SK-N-SH treated with all-trans-retinoic acid at 6 μM for 48 hours (cell line): Measurements from ENCODE around the gene MEF2B.

Experiments
- ATAC-seq: fragments of 200-7000 bp; cut with Tn5 transposase; 3 replicates; pipeline ENCODE4 v1.9.1; 2020; ENCODE audit warnings: mild to moderate bottlenecking, moderate library complexity
- ARNTL ChIP-seq: fragments of 450-650 bp; formaldehyde crosslinking; IDR thresholded peaks from 2 replicates; pipeline ENCODE4 v1.5.0; 2020; ENCODE audit warnings: low read depth, mild to moderate bottlenecking, moderate library complexity, borderline replicate concordance
- BACH2 ChIP-seq: fragments of 250-450 bp; sonication (Bioruptor Pico); IDR thresholded peaks from 2 replicates; pipeline ENCODE4 v1.9.0; 2021; ENCODE audit warnings: mild to moderate bottlenecking, borderline replicate concordance
- CSDC2 ChIP-seq: fragments of 250-450 bp; sonication (Bioruptor Pico); IDR thresholded peaks from 2 replicates; pipeline ENCODE4 v1.5.0; 2020; ENCODE audit warnings: mild to moderate bottlenecking, moderate library complexity
- ESRRG ChIP-seq: fragments of 250-450 bp; sonication (Bioruptor Pico); IDR thresholded peaks from 2 replicates; pipeline ENCODE4 v1.6.1; 2021; ENCODE audit warnings: mild to moderate bottlenecking
- GLIS3 ChIP-seq: fragments of 250-450 bp; sonication (Bioruptor Pico); IDR thresholded peaks from 2 replicates; pipeline ENCODE4 v1.5.0; 2020; ENCODE audit warnings: mild to moderate bottlenecking, moderate library complexity
- ISL1 ChIP-seq: fragments of 250-450 bp; sonication (Bioruptor Pico); IDR thresholded peaks from 2 replicates; pipeline ENCODE4 v2.1.2; 2022; ENCODE audit warnings: mild to moderate bottlenecking, moderate library complexity
- OSR1 ChIP-seq: fragments of 250-450 bp; sonication (Bioruptor Pico); IDR thresholded peaks from 2 replicates; pipeline ENCODE4 v1.8.0; 2022; ENCODE audit warnings: moderate library complexity, mild to moderate bottlenecking, inconsistent platforms
- PPARA ChIP-seq: fragments of 250-450 bp; sonication (Bioruptor Pico); IDR thresholded peaks from 2 replicates; pipeline ENCODE4 v1.5.0; 2020; ENCODE audit warnings: mild to moderate bottlenecking, borderline replicate concordance
- RARB ChIP-seq: fragments of 250-450 bp; sonication (Bioruptor Pico); IDR thresholded peaks from 2 replicates; pipeline ENCODE4 v1.8.0; 2021; ENCODE audit warnings: mild to moderate bottlenecking, moderate library complexity
- SNAI2 ChIP-seq: fragments of 250-450 bp; sonication (Bioruptor Pico); IDR thresholded peaks from 2 replicates; pipeline ENCODE4 v1.5.0; 2020; ENCODE audit warnings: mild to moderate bottlenecking, moderate library complexity
- TCF4 ChIP-seq: fragments of 250-450 bp; sonication (Bioruptor Pico); IDR thresholded peaks from 2 replicates; pipeline ENCODE4 v1.8.0; 2021; ENCODE audit warnings: mild to moderate bottlenecking, moderate library complexity, borderline replicate concordance
- TOX ChIP-seq: fragments of 250-450 bp; sonication (Bioruptor Pico); IDR thresholded peaks from 2 replicates; pipeline ENCODE4 v1.8.0; 2021; ENCODE audit warnings: mild to moderate bottlenecking, moderate library complexity, borderline replicate concordance
- ZC3H10 ChIP-seq: fragments of 250-450 bp; sonication (Bioruptor Pico); IDR thresholded peaks from 2 replicates; pipeline ENCODE4 v1.5.1; 2021; ENCODE audit warnings: mild to moderate bottlenecking, moderate library complexity
- ZFP30 ChIP-seq: fragments of 450-650 bp; formaldehyde crosslinking; IDR thresholded peaks from 2 replicates; pipeline ENCODE4 v1.5.0; 2022; ENCODE audit warnings: mild to moderate bottlenecking, moderate library complexity
- ZNF70 ChIP-seq: fragments of 450-650 bp; formaldehyde crosslinking; IDR thresholded peaks from 2 replicates; pipeline ENCODE4 v1.5.0; 2020; ENCODE audit warnings: mild to moderate bottlenecking, moderate library complexity
- TF ChIP-seq, protein P1 (sequence below): fragments of 250-450 bp; sonication (Bioruptor Pico); IDR thresholded peaks from 2 replicates; pipeline ENCODE4 v1.8.0; 2020; ENCODE audit warnings: mild to moderate bottlenecking, moderate library complexity, borderline replicate concordance
- TF ChIP-seq, protein P2 (sequence below): fragments of 250-450 bp; sonication (Bioruptor Pico); IDR thresholded peaks from 2 replicates; pipeline ENCODE4 v1.5.1; 2020; ENCODE audit warnings: low read depth, mild to moderate bottlenecking, moderate library complexity
- TF ChIP-seq, protein P3 (sequence below): fragments of 250-450 bp; sonication (Bioruptor Pico); IDR thresholded peaks from 2 replicates; pipeline ENCODE4 v1.8.0; 2021; ENCODE audit warnings: low read depth, mild to moderate bottlenecking, moderate library complexity, borderline replicate concordance
- TF ChIP-seq, protein P4 (sequence below): fragments of 250-450 bp; sonication (Bioruptor Pico); IDR thresholded peaks from 2 replicates; pipeline ENCODE4 v1.5.0; 2020; ENCODE audit warnings: mild to moderate bottlenecking, moderate library complexity

Gene MEF2B

DNA sequence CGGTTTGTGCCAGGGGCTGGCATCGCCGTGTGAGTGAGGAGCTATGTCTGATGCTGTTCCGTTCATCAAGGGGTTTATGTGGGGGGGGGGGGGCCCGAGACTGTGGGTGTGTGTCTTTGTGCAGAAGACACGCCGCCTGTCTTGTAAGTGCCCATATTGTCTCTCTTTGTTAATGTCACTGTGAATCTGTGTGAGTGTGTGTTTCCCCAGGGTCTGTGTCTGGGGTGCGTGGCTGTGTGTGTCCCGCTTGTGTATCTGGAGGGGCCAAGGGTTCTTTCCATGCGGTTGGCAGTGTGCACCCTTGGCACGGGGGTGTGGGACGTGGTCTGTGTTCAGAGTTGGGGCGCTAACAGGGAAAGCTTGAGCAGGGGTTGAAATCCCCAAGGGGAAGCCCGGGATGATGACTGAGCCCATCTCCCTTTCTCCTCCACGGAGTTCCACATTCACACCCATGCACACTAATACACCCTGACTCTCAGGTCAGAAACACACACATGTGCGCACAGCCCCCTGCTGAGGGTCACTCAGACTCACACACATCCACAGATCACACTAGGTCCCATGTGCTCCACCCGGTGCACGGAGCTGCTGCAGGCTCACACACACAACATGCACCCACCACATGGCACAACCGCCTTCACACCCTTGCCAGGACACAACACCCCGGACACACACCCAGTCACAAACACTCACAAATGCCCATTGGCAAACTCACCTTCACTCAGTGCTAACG is 43.5 kb upstream of the MEF2B start:
- no peak for ATAC-seq
- TF ChIP-seq OSR1 (no peak), ZC3H10 (CRISPR knock-in tag) (no peak), TCF4 (no peak), TOX (CRISPR knock-in tag) (no peak), RARB (CRISPR knock-in tag) (no peak), ZNF70 (CRISPR knock-in tag) (no peak), SNAI2 (CRISPR knock-in tag) (no peak)
- TF ChIP-seq, protein P1, sequence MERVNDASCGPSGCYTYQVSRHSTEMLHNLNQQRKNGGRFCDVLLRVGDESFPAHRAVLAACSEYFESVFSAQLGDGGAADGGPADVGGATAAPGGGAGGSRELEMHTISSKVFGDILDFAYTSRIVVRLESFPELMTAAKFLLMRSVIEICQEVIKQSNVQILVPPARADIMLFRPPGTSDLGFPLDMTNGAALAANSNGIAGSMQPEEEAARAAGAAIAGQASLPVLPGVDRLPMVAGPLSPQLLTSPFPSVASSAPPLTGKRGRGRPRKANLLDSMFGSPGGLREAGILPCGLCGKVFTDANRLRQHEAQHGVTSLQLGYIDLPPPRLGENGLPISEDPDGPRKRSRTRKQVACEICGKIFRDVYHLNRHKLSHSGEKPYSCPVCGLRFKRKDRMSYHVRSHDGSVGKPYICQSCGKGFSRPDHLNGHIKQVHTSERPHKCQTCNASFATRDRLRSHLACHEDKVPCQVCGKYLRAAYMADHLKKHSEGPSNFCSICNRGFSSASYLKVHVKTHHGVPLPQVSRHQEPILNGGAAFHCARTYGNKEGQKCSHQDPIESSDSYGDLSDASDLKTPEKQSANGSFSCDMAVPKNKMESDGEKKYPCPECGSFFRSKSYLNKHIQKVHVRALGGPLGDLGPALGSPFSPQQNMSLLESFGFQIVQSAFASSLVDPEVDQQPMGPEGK, result no peak
- TF ChIP-seq, protein P2, sequence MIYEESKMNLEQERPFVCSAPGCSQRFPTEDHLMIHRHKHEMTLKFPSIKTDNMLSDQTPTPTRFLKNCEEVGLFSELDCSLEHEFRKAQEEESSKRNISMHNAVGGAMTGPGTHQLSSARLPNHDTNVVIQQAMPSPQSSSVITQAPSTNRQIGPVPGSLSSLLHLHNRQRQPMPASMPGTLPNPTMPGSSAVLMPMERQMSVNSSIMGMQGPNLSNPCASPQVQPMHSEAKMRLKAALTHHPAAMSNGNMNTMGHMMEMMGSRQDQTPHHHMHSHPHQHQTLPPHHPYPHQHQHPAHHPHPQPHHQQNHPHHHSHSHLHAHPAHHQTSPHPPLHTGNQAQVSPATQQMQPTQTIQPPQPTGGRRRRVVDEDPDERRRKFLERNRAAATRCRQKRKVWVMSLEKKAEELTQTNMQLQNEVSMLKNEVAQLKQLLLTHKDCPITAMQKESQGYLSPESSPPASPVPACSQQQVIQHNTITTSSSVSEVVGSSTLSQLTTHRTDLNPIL (CRISPR knock-in tag), result no peak
- TF ChIP-seq, protein P3, sequence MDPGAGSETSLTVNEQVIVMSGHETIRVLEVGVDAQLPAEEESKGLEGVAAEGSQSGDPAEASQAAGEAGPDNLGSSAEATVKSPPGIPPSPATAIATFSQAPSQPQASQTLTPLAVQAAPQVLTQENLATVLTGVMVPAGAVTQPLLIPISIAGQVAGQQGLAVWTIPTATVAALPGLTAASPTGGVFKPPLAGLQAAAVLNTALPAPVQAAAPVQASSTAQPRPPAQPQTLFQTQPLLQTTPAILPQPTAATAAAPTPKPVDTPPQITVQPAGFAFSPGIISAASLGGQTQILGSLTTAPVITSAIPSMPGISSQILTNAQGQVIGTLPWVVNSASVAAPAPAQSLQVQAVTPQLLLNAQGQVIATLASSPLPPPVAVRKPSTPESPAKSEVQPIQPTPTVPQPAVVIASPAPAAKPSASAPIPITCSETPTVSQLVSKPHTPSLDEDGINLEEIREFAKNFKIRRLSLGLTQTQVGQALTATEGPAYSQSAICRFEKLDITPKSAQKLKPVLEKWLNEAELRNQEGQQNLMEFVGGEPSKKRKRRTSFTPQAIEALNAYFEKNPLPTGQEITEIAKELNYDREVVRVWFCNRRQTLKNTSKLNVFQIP, result no peak
- TF ChIP-seq, protein P4, sequence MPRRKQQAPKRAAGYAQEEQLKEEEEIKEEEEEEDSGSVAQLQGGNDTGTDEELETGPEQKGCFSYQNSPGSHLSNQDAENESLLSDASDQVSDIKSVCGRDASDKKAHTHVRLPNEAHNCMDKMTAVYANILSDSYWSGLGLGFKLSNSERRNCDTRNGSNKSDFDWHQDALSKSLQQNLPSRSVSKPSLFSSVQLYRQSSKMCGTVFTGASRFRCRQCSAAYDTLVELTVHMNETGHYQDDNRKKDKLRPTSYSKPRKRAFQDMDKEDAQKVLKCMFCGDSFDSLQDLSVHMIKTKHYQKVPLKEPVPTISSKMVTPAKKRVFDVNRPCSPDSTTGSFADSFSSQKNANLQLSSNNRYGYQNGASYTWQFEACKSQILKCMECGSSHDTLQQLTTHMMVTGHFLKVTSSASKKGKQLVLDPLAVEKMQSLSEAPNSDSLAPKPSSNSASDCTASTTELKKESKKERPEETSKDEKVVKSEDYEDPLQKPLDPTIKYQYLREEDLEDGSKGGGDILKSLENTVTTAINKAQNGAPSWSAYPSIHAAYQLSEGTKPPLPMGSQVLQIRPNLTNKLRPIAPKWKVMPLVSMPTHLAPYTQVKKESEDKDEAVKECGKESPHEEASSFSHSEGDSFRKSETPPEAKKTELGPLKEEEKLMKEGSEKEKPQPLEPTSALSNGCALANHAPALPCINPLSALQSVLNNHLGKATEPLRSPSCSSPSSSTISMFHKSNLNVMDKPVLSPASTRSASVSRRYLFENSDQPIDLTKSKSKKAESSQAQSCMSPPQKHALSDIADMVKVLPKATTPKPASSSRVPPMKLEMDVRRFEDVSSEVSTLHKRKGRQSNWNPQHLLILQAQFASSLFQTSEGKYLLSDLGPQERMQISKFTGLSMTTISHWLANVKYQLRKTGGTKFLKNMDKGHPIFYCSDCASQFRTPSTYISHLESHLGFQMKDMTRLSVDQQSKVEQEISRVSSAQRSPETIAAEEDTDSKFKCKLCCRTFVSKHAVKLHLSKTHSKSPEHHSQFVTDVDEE, result no peak

DNA sequence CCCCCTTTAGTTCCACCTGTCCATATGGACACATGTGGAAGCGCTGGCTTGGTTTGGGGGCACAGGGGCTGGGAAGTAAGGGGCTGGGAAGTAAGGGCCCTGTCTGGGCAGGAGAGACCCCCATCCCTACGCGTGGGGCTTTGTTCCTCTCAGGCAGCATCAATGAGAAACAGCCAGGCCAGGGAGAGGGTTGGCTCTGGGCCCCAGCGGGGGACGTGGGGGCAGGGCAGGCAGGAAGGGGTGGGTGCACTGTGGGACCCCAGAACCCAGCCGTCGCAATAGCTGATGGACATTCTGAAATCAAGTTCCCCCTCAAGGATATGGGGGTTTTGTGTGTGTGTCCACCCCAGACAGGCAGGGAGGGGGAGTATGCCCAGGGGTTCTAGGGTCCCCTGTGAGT is 42.9 kb upstream of the MEF2B start:
- no peak for ATAC-seq
- no peak for TF ChIP-seq ZFP30 (CRISPR knock-in tag)
- TF ChIP-seq GLIS3 (CRISPR knock-in tag), result no peak
- TF ChIP-seq BACH2 (CRISPR knock-in tag), result no peak
- TF ChIP-seq, protein P3, result no peak
- no peak for TF ChIP-seq RARB (CRISPR knock-in tag)

DNA sequence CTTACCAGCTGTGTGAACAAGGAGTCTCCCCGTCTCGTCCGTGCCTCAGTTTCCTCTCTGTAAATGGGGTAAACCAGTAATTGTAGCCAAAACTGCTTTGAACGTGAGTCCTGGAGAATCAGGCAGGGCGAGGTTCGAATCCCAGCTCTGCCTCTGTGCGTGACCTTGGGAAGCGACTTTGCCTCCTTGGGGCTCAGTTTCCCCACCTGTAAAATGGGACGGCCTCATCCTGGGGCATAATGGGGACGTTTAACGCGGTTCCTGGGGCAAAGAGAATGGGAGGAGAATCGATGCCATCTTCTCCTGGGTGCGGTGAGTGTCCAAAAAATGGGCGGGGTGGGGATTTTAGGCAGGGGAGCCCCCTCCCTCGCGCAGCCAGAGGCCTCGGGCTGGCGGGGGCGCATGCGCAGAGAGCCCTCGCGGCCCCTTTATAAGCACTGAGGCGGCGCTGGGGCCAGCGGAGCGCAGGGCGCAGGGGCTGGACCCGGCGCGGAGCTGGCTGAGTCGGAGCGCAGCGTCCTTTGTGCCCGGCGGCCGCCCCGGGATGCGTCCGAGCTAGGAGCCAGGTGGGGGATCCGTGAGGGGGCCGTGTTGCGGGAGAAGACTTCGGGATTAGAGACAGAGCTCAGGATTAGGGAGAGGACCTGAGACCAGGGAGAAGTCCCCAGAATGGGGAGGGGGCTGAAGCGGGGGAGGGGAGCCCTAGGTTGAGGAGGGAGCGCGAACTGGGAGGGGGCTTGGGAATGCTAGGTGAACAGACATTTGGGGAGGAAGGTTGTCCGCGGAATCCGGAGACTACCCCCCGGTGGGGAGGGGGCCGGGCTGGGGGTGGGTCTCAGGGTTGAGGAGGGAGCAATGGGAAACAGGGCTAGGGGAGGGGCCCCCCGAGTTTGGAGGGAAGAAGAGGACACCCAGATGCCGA is 41.7 kb upstream of the MEF2B start, which contains the start of gene NCAN:
TSS of gene NCAN (plus strand) at position 460 of the 922 bp plus-strand sequence. CDS start 4,996 bp downstream, outside the sequence.
- ATAC-seq, result peak; percentile 41
- TF ChIP-seq ISL1 (CRISPR knock-in tag) (no peak), RARB (CRISPR knock-in tag) (no peak), OSR1 (no peak), ESRRG (CRISPR knock-in tag) (no peak), SNAI2 (CRISPR knock-in tag) (no peak), ARNTL (CRISPR knock-in tag) (no peak), TOX (CRISPR knock-in tag) (no peak), TCF4 (no peak), PPARA (CRISPR knock-in tag) (no peak), CSDC2 (CRISPR knock-in tag) (no peak)
- TF ChIP-seq, protein P4, result no peak
